ENCODE results near the gene SELL.

SELL gene

GRCh38 chr1:169729991-169730390 is 18.6 kb upstream of the SELL start:
- H3K27ac Mint-ChIP-seq: no peak overlapping the region
- no peaks in the 10 kb centered on the region for H3K36me3 Mint-ChIP-seq (ENCODE audit: low read depth)
- TF ChIP-seq CTCF (IDR thresholded peaks at IDR 0.05; ENCODE audit: unreplicated experiment in 3 of 3): no peak
- H3K4me3 Mint-ChIP-seq: no peak overlapping the region
- H3K9me3 Mint-ChIP-seq: no peaks in the 10 kb centered on the region
- no peaks in the 10 kb centered on the region for H3K4me1 Mint-ChIP-seq
- peaks cover 6% of the 10 kb centered on the region for H3K27me3 Mint-ChIP-seq (ENCODE audit: low read depth)

- no peaks in the 10 kb centered on the region for H3K4me1 Mint-ChIP-seq
- H3K27me3 Mint-ChIP-seq (ENCODE audit: low read depth): peaks cover 6% of the 10 kb centered on the region
- H3K9me3 Mint-ChIP-seq: no peaks in the 10 kb centered on the region
- no peaks in the 10 kb centered on the region for H3K36me3 Mint-ChIP-seq (ENCODE audit: low read depth)
- H3K27ac Mint-ChIP-seq: no peak overlapping the region
- no peak for TF ChIP-seq CTCF (IDR thresholded peaks at IDR 0.05; ENCODE audit: unreplicated experiment in 3 of 3)
- H3K4me3 Mint-ChIP-seq: no peak overlapping the region
Measured at GRCh38 chr1:169727307-169727706, 15.9 kb upstream of the SELL start.

- Mint-ChIP-seq H3K27ac (no peak overlapping the region), H3K27me3 (ENCODE audit: low read depth) (peaks cover 6% of the 10 kb centered on the region), H3K4me1 (no peaks in the 10 kb centered on the region), H3K9me3 (no peaks in the 10 kb centered on the region), H3K4me3 (no peak overlapping the region), H3K36me3 (ENCODE audit: low read depth) (no peaks in the 10 kb centered on the region)
- no peak for TF ChIP-seq CTCF (IDR thresholded peaks at IDR 0.05; ENCODE audit: unreplicated experiment in 3 of 3)
Measured at GRCh38 chr1:169726851-169727250, 15.4 kb upstream of the SELL start.

GRCh38 chr1:169725930-169726329 is 14.5 kb upstream of the SELL start:
- Mint-ChIP-seq H3K4me3 (no peak overlapping the region), H3K4me1 (no peaks in the 10 kb centered on the region), H3K36me3 (ENCODE audit: low read depth) (no peaks in the 10 kb centered on the region), H3K27ac (no peak overlapping the region), H3K27me3 (ENCODE audit: low read depth) (peaks cover 6% of the 10 kb centered on the region), H3K9me3 (no peaks in the 10 kb centered on the region)
- TF ChIP-seq CTCF (IDR thresholded peaks at IDR 0.05; ENCODE audit: unreplicated experiment in 3 of 3): no peak

GRCh38 chr1:169724168-169724567 is 12.7 kb upstream of the SELL start:
- Mint-ChIP-seq H3K4me1 (no peaks in the 10 kb centered on the region), H3K36me3 (ENCODE audit: low read depth) (no peaks in the 10 kb centered on the region), H3K27me3 (ENCODE audit: low read depth) (peaks cover 6% of the 10 kb centered on the region), H3K27ac (no peak overlapping the region), H3K9me3 (no peaks in the 10 kb centered on the region), H3K4me3 (no peak overlapping the region)
- TF ChIP-seq CTCF (IDR thresholded peaks at IDR 0.05; ENCODE audit: unreplicated experiment in 3 of 3): no peak

GRCh38 chr1:169723763-169724162 is 12.3 kb upstream of the SELL start:
- no peak overlapping the region for H3K27ac Mint-ChIP-seq
- no peak for TF ChIP-seq CTCF (IDR thresholded peaks at IDR 0.05; ENCODE audit: unreplicated experiment in 3 of 3)
- H3K4me3 Mint-ChIP-seq: no peak overlapping the region
- H3K27me3 Mint-ChIP-seq (ENCODE audit: low read depth): peaks cover 6% of the 10 kb centered on the region
- no peaks in the 10 kb centered on the region for H3K36me3 Mint-ChIP-seq (ENCODE audit: low read depth)
- H3K4me1 Mint-ChIP-seq: no peaks in the 10 kb centered on the region
- peaks cover 2% of the 10 kb centered on the region for H3K9me3 Mint-ChIP-seq

Data from nephron (organoid).